Tibial nerve (tissue), 4 donors: ENCODE data around the gene CHCHD1. TPM values are rescaled to one million over a fixed set of nuclear protein-coding genes. Genes with fewer than 3 reads are reported as not detected.

Experiments used
- DNase-seq, 2 donors: peaks; one replicate each; pipeline ENCODE4 v3.0.0-alpha.2; 2019; ENCODE audit warnings: low spot score in 2 of 2
- H3K27ac ChIP-seq, 4 donors: fragments of 200-600 bp; sonication (generic) in 3 of 4; one replicate each; pipeline ENCODE4 v1.5.1; 2017 to 2019; ENCODE audit warnings: mild to moderate bottlenecking in 1 of 4
- H3K27me3 ChIP-seq, 2 donors: fragments of 200-600 bp; sonication (generic) in 1 of 2; one replicate each; pipeline versions ENCODE4 v1.5.1 to v1.6.0; 2017 to 2019
- H3K36me3 ChIP-seq, 3 donors: fragments of 200-600 bp; sonication (generic); one replicate each; pipeline ENCODE4 v1.5.1; 2018 to 2019
- H3K4me1 ChIP-seq, 4 donors: fragments of 200-600 bp; sonication (generic) in 3 of 4; one replicate each; pipeline ENCODE4 v1.5.1; 2017 to 2019
- H3K4me3 ChIP-seq, 4 donors: fragments of 200-600 bp; sonication (generic) in 3 of 4; one replicate each; pipeline ENCODE4 v1.5.1; 2017 to 2019; ENCODE audit warnings: mild to moderate bottlenecking in 1 of 4, moderate library complexity in 1 of 4
- H3K9me3 ChIP-seq, 4 donors: fragments of 200-600 bp; sonication (generic) in 3 of 4; one replicate each; pipeline ENCODE4 v1.5.1; 2017 to 2019
- CTCF ChIP-seq, 5 experiments: fragments of 200-600 bp in 3 of 5; fragments of 450-650 bp in 2 of 5; sonication (generic) in 3 of 5; IDR thresholded peaks; one replicate each; pipeline ENCODE4 v1.5.1; 2016 to 2019; ENCODE audit warnings: antibody characterized with exemption in 5 of 5, mild to moderate bottlenecking in 3 of 5, moderate library complexity in 2 of 5
- EP300 ChIP-seq, 2 donors: sonication (generic); formaldehyde crosslinking; IDR thresholded peaks; one replicate each; pipeline ENCODE4 v1.6.1; 2017; ENCODE audit warnings: antibody characterized with exemption in 2 of 2, mild to moderate bottlenecking in 1 of 2
- POLR2A ChIP-seq, 2 donors: fragments of 450-650 bp; IDR thresholded peaks; one replicate each; pipeline ENCODE4 v1.6.1; 2017; ENCODE audit warnings: antibody characterized with exemption in 2 of 2, mild to moderate bottlenecking in 2 of 2, moderate library complexity in 2 of 2
- WGBS, 2 donors: methylation state at CpG; one replicate each; pipeline ENCODE4 v1.1.5; 2018; 5-methylcytosine and 5-hydroxymethylcytosine counted together
- total RNA-seq, 4 donors: library from RNA; depleted of rRNA; stranded (reverse); fragments of >200 nt; gene quantifications; one replicate each; pipeline ENCODE4 v1.1.0, GENCODE V29; 2016

CHCHD1 gene
- total RNA-seq, 4 donors from 2014 or later, result 8.2 to 33.0 (median 16.2) TPM

DNA sequence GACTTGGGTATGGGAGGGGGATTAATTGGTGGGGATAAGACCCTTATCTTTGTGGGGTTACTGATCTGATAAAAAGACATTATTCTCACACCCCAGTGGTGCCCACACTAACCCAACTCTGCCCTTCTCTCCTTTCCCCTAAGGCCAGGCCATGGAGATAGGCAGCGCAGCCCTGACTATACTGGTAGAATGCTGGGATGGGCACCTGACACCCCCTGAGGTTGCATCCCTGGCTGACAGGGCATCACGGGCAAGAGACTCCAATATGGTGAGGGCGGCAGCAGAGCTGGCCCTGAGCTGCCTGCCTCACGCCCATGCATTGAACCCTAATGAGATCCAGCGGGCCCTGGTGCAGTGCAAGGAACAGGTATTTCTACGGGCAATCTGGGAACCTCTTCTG lies 16.2 kb downstream of the CHCHD1 start:
- H3K9me3 ChIP-seq, result no peaks in the 10 kb centered on the region
- WGBS, 2 donors, result 82 to 84% methylated on average over 6 of the region's 6 CpGs
- no peaks in the 10 kb centered on the region for H3K27me3 ChIP-seq
- no peak for DNase-seq
- TF ChIP-seq POLR2A (IDR thresholded peaks at IDR 0.05), result no peak
- TF ChIP-seq CTCF (IDR thresholded peaks at IDR 0.05), result no peak
- no peaks in the 10 kb centered on the region for H3K4me1 ChIP-seq
- H3K4me3 ChIP-seq, result no peak overlapping the region
- no peak overlapping the region for H3K27ac ChIP-seq
- peaks cover 9 to 100% (median 43%) of the 10 kb centered on the region in 3 donors for H3K36me3 ChIP-seq

DNA sequence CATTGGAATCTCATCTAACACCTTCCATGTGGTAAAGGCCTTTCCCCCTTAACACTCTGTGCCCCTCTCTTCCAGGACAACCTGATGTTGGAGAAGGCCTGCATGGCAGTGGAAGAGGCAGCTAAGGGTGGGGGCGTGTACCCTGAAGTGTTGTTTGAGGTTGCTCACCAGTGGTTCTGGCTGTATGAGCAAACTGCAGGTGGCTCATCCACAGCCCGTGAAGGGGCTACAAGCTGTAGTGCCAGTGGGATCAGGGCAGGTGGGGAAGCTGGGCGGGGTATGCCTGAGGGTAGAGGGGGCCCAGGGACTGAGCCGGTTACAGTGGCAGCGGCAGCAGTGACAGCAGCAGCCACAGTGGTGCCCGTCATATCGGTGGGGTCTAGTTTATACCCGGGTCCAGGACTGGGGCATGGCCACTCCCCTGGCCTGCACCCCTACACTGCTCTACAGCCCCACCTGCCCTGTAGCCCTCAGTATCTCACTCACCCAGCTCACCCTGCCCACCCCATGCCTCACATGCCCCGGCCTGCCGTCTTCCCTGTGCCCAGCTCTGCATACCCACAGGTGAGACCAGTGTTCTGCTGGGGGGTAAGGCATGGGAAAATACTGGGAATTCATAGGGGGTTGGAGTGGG lies 17.2 kb downstream of the CHCHD1 start:
- Histone ChIP-seq H3K4me3 (no peak overlapping the region), H3K4me1 (no peaks in the 10 kb centered on the region), H3K27ac (no peak overlapping the region), H3K9me3 (no peaks in the 10 kb centered on the region), H3K36me3 (peaks cover 7 to 100% (median 38%) of the 10 kb centered on the region in 3 donors), H3K27me3 (no peaks in the 10 kb centered on the region)
- WGBS, 2 donors, result 68 to 71% methylated on average over 10 of the region's 10 CpGs
- no peak for DNase-seq
- TF ChIP-seq CTCF (IDR thresholded peaks at IDR 0.05), result no peak
- TF ChIP-seq POLR2A (IDR thresholded peaks at IDR 0.05), result no peak
- no peak for TF ChIP-seq EP300 (IDR thresholded peaks at IDR 0.05)

GRCh38 chr10:73799899-73800559 lies 18.2 kb downstream of the CHCHD1 start:
- Histone ChIP-seq H3K27ac (no peak overlapping the region), H3K4me3 (no peak overlapping the region), H3K9me3 (no peaks in the 10 kb centered on the region), H3K4me1 (no peaks in the 10 kb centered on the region), H3K27me3 (no peaks in the 10 kb centered on the region), H3K36me3 (peaks cover under 1 to 100% (median 38%) of the 10 kb centered on the region in 3 donors)
- 67 to 70% methylated on average over 9 of the region's 9 CpGs for WGBS, 2 donors
- DNase-seq, result no peak
- TF ChIP-seq CTCF (IDR thresholded peaks at IDR 0.05) (no peak), POLR2A (IDR thresholded peaks at IDR 0.05) (no peak), EP300 (IDR thresholded peaks at IDR 0.05) (no peak)

DNA sequence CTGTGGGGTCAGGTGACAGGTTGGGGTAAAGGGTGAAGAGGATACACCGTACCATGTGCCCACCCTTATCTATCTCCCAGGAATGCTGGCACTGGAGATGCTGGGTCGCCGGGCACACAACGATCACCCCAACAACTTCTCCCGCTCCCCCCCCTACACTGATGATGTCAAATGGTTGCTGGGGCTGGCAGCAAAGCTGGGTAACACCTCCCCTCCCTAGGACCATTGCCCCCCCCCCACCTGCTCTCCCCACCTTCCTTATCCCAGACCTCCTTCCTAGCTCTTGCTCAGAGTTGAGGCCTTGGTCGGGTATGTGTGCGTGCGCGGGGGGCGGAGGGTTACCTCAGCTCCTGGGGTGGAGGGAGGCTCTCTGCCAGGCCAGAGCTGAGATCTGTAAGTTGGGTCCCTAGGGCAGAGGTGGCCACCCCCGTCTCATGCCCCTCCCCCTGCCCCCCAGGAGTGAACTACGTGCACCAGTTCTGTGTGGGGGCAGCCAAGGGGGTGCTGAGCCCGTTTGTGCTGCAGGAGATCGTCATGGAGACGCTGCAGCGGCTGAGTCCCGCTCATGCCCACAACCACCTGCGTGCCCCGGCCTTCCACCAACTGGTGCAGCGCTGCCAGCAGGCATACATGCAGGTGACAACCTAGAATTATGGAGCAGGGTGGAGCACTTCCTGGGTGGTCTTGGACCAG lies 18.9 kb downstream of the CHCHD1 start:
- Histone ChIP-seq H3K4me3 (no peak overlapping the region), H3K9me3 (no peaks in the 10 kb centered on the region), H3K36me3 (peaks cover 3 to 100% (median 36%) of the 10 kb centered on the region in 3 donors), H3K27ac (no peak overlapping the region), H3K27me3 (no peaks in the 10 kb centered on the region), H3K4me1 (no peaks in the 10 kb centered on the region)
- no peak for DNase-seq
- TF ChIP-seq CTCF (IDR thresholded peaks at IDR 0.05) (no peak), POLR2A (IDR thresholded peaks at IDR 0.05) (no peak), EP300 (IDR thresholded peaks at IDR 0.05) (no peak)
- WGBS, 2 donors, result 76 to 85% methylated on average over 8 to 20 of the region's 20 CpGs

- peaks cover 3 to 100% (median 35%) of the 10 kb centered on the region in 3 donors for H3K36me3 ChIP-seq
Observed at GRCh38 chr10:73801253-73801590, 19.4 kb downstream of the CHCHD1 start.

More at GRCh38 chr10:73801253-73801590, 19.4 kb downstream of the CHCHD1 start:
- H3K9me3 ChIP-seq, result no peaks in the 10 kb centered on the region
- no peak overlapping the region for H3K4me3 ChIP-seq
- H3K27ac ChIP-seq, result no peak overlapping the region
- no peaks in the 10 kb centered on the region for H3K4me1 ChIP-seq
- no peak for DNase-seq
- no peak for TF ChIP-seq POLR2A (IDR thresholded peaks at IDR 0.05)
- TF ChIP-seq CTCF (IDR thresholded peaks at IDR 0.05), result no peak
- TF ChIP-seq EP300 (IDR thresholded peaks at IDR 0.05), result no peak
- 89 to 90% methylated on average over 13 of the region's 13 CpGs for WGBS, 2 donors
- H3K27me3 ChIP-seq, result no peaks in the 10 kb centered on the region
